GM19238 (cell line): ENCODE results near the gene CACNB3.
"Not testable (repeated sequence)": the region's sequence is repeated elsewhere in the genome, so short reads cannot be mapped to it uniquely, and the experiment has no call there.

Source experiments
- DNase-seq: peaks from one replicate; pipeline ENCODE4 v3.0.0; 2011; ENCODE audit warnings: low spot score; ENCODE audit not compliant: insufficient read length

Gene CACNB3

GRCh38 chr12:48854488-48854887 is 36.2 kb downstream of the CACNB3 start:
- no peak for DNase-seq

- not testable (repeated sequence) for DNase-seq
Measured at GRCh38 chr12:48854932-48855331, 36.6 kb downstream of the CACNB3 start.

GRCh38 chr12:48856379-48856778 is 38.1 kb downstream of the CACNB3 start:
- DNase-seq = no peak

DNA sequence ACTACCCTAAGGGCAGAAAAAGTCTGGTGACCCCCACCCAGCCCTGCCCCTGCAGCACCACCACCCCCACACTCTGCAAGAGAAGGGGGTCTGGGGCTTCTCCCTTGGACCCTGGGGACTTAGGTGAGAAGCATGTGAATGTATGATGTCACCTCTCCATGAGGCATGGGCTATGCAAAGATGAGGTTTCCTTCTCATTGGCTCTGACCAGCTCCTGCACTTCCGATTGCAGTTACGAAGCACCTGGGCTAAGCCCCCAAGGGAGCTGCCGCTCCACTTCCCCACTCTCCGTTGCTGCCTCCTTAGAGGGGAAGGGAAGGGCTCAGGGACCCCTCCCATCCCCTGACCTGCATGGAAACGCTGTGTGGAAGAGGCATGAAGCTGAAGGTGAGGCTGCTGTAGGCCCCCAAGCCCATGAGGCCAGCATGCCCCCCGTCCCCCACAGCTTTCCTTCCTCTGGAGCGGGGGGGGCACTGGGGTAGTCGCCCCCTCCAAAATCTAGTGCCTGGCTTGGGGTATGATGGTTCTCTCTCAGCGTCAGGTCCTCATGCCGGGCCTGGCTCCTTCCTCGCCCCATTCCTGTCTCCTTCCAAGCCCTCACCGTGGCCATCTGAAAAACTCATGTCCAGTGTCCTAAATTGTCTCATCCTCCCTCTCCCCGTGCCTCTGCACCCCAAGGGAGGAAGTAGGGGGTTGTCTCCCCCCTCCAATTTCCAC is 39.1 kb downstream of the CACNB3 start:
- no peak for DNase-seq

GRCh38 chr12:48858043-48858442 is 39.7 kb downstream of the CACNB3 start:
- DNase-seq = no peak

GRCh38 chr12:48859607-48860006 is 41.3 kb downstream of the CACNB3 start:
- DNase-seq = no peak

- DNase-seq = not testable (repeated sequence)
Measured at GRCh38 chr12:48860236-48860635, 41.9 kb downstream of the CACNB3 start.

DNA sequence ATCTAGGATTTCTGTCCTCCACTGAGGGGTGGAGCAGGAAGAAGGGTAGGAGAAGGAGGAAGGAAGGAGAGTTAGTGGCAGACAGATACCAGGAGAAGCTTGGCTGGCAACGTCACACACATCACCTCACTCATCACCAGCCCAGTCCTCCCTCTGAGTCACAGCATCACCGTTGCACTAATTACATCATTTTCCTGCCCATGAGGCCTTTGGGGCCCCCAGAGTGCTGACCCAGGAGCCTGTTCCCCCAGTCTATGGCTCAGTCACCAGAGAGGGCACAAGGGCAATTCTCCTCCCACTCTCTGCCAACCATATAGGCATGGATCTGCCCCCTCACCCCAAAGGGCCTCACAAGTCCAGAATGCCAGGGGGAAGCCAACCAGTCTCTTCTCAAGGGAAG is 42.8 kb downstream of the CACNB3 start:
- DNase-seq = no peak

DNA sequence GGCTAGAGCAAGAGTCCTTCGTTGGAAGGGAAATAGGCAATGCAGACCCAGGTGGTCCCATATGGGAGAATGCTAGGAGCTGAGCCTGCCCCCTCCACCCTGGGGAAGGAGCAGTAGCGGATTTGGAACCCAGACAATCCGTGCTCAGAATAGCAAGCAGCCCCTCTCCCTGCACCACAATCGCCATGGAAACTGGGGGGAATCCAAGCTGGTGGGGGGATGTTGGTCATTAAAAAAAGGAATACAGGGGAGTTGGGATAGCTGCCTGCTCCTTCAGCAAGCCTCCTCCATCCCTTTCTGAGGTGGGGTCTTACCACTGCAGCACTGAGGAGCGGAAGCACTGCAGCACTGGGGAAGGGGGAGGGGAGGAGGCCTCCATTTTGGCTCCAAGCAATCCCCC is 44.5 kb downstream of the CACNB3 start:
- no peak for DNase-seq

DNA sequence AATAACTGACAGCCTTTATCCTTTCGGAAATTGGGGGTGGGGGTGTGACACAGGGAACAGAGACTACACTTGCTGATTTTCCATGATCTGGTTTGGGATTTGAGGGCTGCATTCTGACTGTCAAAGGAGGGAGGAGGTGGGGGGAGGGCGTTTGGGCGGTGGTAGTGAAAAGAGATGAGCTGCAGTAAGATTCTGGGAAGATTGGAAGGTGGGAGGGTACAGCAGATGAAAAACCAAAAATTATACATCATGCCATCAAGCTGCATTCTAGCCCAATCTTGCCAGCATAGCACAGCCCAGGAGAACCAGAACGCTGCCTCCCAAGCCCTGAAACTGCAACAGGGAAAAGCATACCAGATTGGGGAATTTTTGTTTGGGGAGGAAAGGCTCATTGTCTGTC is 45.0 kb downstream of the CACNB3 start:
- DNase-seq = no peak

DNA sequence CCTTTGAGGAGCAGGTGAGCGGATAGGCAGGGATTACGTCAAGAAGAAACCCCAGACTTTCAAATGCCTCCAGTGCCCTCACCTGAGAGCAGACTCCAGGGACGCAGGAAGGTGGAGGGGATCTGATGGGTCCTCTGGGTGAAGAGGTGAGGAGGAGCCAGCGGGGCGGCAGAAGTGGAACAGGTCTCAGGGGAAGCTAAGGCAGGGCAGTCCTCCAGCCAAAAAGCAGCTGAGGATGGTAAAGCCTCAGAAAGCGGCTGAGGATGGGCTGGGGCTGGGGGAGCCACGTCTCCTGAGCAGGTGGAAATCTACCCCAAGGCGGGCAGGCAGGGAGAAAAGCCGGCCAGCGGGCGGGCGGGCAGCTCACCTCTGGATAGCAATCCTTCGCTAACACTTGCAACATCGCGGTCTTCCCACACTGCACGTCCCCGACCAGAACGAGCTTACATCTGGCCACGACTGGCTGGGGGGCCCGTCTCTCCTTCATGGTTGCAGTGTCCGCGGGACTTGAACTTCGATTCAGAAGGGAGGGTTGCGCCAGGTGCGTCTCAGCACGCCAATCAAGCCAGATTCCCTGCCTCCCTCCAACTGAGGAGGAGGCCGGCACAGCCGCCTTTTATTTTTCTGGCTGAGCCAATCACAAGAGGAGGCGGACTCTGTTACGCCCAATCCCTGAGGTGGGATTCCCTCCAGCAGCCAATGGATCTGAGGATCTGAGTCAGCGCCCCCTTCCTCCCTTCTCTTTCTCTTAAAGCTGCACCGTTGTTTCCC is 47.2 kb downstream of the CACNB3 start, which contains the start of gene RND1:
TSS of gene RND1 (minus strand) at position 590 of the 771 bp plus-strand sequence. CDS start at position 487, 103 bp downstream.
- DNase-seq = peak; percentile 86

- DNase-seq = no peak
Measured at GRCh38 chr12:48866052-48866711, 47.9 kb downstream of the CACNB3 start.

DNA sequence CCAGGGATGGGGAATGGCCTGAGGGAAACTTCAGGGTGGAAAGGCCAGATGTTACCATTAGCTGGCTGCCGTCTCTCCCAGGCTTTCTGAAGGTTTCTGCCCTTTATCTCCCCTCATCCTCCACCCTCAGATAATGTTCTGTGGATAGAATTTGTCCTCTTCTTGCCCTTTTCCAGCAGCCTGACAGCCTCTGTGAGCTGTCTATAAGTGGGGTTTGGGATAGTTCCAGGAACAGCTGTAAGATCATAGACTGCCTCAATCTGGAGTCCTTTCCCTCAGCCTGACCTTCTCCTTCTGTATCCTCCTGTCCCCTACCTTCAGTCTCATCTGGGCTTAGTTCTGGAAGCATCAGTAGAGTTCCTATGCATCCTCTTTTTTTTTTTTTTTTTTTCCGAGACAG is 50.2 kb downstream of the CACNB3 start:
- no peak for DNase-seq

- DNase-seq = no peak
Measured at GRCh38 chr12:48869191-48869590, 50.9 kb downstream of the CACNB3 start.

DNA sequence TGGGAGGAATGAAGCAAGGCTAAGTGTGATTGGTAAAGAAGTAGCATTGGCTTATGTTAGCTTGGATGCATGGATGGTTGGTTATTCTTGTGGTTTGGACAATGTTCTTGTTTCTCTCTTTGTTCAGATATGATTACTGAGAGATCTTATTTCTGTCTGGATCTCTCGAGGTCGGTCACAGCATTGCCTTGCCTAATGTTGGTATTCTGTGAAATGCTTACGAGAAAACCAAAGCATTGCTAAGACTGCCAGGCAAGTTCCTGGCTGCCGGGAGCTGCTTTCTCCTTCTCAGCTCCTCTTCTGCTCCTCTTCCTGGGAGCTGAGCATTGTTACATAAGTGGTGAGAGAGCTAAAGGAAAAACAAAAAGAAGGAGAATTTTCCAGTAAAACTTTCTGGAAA is 54.8 kb downstream of the CACNB3 start:
- DNase-seq = no peak

- DNase-seq = not testable (repeated sequence)
Measured at GRCh38 chr12:48873534-48873933, 55.2 kb downstream of the CACNB3 start.

DNA sequence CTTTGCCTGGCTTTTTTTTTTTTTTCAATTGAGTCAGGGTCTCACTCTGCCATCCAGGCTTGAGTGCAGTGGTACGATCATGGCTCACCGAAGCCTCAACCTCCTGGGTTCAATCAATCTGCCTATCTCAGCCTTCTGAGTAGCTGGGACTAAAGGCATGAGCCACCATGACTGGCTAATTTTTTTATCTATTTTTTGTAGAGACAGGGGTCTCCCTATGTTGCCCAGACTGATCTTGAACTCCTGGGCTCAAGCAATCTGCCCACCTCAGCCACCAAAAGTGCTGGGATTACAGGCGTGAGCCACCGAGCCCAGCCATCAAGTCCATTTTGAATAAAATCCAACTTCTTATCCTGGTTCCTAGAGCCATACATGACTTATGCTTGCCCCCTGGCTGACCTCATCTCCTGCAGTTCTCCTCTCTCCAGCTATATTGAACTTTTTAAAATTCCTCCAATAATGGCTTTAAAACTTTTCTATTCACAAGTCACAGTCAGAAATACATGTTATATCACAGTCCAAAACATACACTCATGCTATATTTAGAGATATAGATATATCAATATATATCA is 57.7 kb downstream of the CACNB3 start:
- DNase-seq = no peak
